DND-41 (cell line): Measurements from ENCODE around the gene AIF1L.

Experiments used
- ATAC-seq: fragments of 200-7000 bp; cut with Tn5 transposase; 3 replicates; pipeline ENCODE4 v1.9.1; 2021; ENCODE audit warnings: low read depth; ENCODE audit not compliant: insufficient read depth
- DNase-seq: peaks from one replicate; pipeline ENCODE4 v3.0.0-alpha.2; 2020
- H2AFZ ChIP-seq: 2 replicates; pipeline ENCODE4 v1.6.0; 2012; ENCODE audit warnings: low read depth, low read length
- H3K27ac ChIP-seq: 2 replicates; pipeline ENCODE4 v1.5.1; 2012; ENCODE audit warnings: low read length, inconsistent platforms
- H3K27me3 ChIP-seq: fragments of 200-600 bp; sonication (generic); 2 replicates; pipeline ENCODE4 v1.6.0; 2012; ENCODE audit warnings: low read length, mild to moderate bottlenecking, inconsistent platforms; ENCODE audit not compliant: insufficient read depth, poor library complexity
- H3K36me3 ChIP-seq: 2 replicates; pipeline ENCODE4 v1.5.1; 2012; ENCODE audit warnings: low read length, inconsistent platforms; ENCODE audit not compliant: insufficient read depth
- H3K4me1 ChIP-seq: 2 replicates; pipeline ENCODE4 v1.5.1; 2012; ENCODE audit warnings: mild to moderate bottlenecking, low read length; ENCODE audit not compliant: insufficient read depth
- H3K4me2 ChIP-seq: 2 replicates; pipeline ENCODE4 v1.6.0; 2012; ENCODE audit warnings: mild to moderate bottlenecking, moderate library complexity, low read length, inconsistent platforms; ENCODE audit not compliant: insufficient read depth
- H3K4me3 ChIP-seq, 2 experiments: fragments of 200-600 bp in 1 of 2; shearing (Covaris generic) in 1 of 2; 2 replicates each; pipeline ENCODE4 v1.5.1; 2012 to 2016; ENCODE audit warnings: inconsistent platforms in 2 of 2, low read length in 2 of 2, mild to moderate bottlenecking in 2 of 2, low read depth in 1 of 2, moderate library complexity in 1 of 2
- H3K79me2 ChIP-seq: 2 replicates; pipeline ENCODE4 v1.6.0; 2012; ENCODE audit warnings: low read length, inconsistent platforms; ENCODE audit not compliant: insufficient read depth
- H3K9ac ChIP-seq: 2 replicates; pipeline ENCODE4 v1.6.0; 2012; ENCODE audit warnings: low read depth, mild to moderate bottlenecking, inconsistent platforms, low read length, moderate library complexity
- H3K9me3 ChIP-seq: 2 replicates; pipeline ENCODE4 v1.5.1; 2012; ENCODE audit warnings: low read length, moderate library complexity, mild to moderate bottlenecking, inconsistent platforms; ENCODE audit not compliant: insufficient read depth, severe bottlenecking
- H4K20me1 ChIP-seq: 2 replicates; pipeline ENCODE4 v1.6.0; 2012; ENCODE audit warnings: low read length; ENCODE audit not compliant: insufficient read depth
- EZH2 ChIP-seq: IDR thresholded peaks from 3 replicates; pipeline ENCODE4 v1.6.1; 2012; ENCODE audit warnings: borderline replicate concordance, low read depth, mild to moderate bottlenecking, moderate library complexity, low read length, inconsistent platforms; ENCODE audit not compliant: severe bottlenecking
- TF ChIP-seq, protein P1 (sequence below): IDR thresholded peaks from 2 replicates; pipeline ENCODE4 v1.5.1; 2012; ENCODE audit warnings: borderline replicate concordance, low read length, moderate library complexity, mild to moderate bottlenecking; ENCODE audit not compliant: poor library complexity, severe bottlenecking; ENCODE audit errors: extremely low read depth

AIF1L gene

DNA sequence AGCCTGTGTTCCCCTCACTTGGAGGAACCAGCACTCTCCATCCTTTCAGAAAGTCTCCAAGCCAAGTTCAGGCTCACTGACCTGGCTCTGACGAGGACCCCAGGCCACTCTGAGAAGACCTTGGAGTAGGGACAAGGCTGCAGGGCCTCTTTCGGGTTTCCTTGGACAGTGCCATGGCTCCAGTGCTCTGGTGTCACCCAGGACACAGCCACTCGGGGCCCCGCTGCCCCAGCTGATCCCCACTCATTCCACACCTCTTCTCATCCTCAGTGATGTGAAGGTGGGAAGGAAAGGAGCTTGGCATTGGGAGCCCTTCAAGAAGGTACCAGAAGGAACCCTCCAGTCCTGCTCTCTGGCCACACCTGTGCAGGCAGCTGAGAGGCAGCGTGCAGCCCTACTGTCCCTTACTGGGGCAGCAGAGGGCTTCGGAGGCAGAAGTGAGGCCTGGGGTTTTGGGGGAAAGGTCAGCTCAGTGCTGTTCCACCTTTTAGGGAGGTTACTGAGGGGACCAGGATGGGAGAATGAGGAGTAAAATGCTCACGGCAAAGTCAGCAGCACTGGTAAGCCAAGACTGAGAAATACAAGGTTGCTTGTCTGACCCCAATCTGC, 24.4 kb downstream of the AIF1L start:
- TF ChIP-seq, protein P1, sequence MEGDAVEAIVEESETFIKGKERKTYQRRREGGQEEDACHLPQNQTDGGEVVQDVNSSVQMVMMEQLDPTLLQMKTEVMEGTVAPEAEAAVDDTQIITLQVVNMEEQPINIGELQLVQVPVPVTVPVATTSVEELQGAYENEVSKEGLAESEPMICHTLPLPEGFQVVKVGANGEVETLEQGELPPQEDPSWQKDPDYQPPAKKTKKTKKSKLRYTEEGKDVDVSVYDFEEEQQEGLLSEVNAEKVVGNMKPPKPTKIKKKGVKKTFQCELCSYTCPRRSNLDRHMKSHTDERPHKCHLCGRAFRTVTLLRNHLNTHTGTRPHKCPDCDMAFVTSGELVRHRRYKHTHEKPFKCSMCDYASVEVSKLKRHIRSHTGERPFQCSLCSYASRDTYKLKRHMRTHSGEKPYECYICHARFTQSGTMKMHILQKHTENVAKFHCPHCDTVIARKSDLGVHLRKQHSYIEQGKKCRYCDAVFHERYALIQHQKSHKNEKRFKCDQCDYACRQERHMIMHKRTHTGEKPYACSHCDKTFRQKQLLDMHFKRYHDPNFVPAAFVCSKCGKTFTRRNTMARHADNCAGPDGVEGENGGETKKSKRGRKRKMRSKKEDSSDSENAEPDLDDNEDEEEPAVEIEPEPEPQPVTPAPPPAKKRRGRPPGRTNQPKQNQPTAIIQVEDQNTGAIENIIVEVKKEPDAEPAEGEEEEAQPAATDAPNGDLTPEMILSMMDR = no peak
- TF ChIP-seq EZH2 = no peak
- H3K9ac ChIP-seq = no peak overlapping the region

DNA sequence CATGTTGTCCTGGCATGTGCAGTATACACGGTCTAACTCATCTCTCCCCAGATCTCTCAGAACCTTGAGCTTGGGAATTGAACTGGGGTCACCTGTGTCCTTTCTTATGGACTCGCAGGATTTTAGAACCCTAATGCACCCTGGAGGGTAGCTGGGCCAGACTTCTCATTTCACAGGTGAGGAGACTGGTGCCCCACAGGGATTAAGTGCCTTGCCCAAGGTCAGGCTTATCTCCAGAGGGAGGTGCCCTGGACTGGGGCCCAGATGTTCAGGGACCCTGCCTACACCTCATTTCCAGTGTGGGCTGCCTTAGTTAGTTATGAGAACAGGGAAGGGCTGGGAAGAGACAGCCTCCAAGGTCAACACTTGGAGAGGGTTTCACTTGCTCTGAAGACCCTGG, 25.0 kb downstream of the AIF1L start:
- H3K9ac ChIP-seq = no peak overlapping the region
- H3K4me1 ChIP-seq = peaks cover 7% of the 10 kb centered on the region
- H3K9me3 ChIP-seq = no peaks in the 10 kb centered on the region
- no peak for ATAC-seq
- no peak for DNase-seq
- H3K4me2 ChIP-seq = no peak overlapping the region
- TF ChIP-seq, protein P1 = no peak
- no peak for TF ChIP-seq EZH2
- H3K4me3 ChIP-seq = no peak overlapping the region
- H3K27ac ChIP-seq = no peak overlapping the region
- H2AFZ ChIP-seq = no peak overlapping the region
- peaks cover 4% of the 10 kb centered on the region; the same call in 1 of the 2 replicates for H3K36me3 ChIP-seq
- H3K79me2 ChIP-seq = peaks cover 17% of the 10 kb centered on the region
- H4K20me1 ChIP-seq = peaks cover 4% of the 10 kb centered on the region; the same call in 1 of the 2 replicates
- H3K27me3 ChIP-seq = no peaks in the 10 kb centered on the region

More for the DNA sequence above, 24.4 kb downstream of the AIF1L start:
- Histone ChIP-seq H3K4me2 (no peak overlapping the region), H2AFZ (no peak overlapping the region), H3K4me1 (peaks cover 3% of the 10 kb centered on the region; the same call in 1 of the 2 replicates), H3K79me2 (peaks cover 11% of the 10 kb centered on the region), H3K36me3 (peaks cover 2% of the 10 kb centered on the region; the same call in 1 of the 2 replicates), H3K4me3 (no peak overlapping the region), H3K9me3 (no peaks in the 10 kb centered on the region), H3K27ac (no peak overlapping the region), H3K27me3 (no peaks in the 10 kb centered on the region), H4K20me1 (peaks cover 2% of the 10 kb centered on the region; the same call in 1 of the 2 replicates)
- no peak for DNase-seq
- no peak for ATAC-seq

DNA sequence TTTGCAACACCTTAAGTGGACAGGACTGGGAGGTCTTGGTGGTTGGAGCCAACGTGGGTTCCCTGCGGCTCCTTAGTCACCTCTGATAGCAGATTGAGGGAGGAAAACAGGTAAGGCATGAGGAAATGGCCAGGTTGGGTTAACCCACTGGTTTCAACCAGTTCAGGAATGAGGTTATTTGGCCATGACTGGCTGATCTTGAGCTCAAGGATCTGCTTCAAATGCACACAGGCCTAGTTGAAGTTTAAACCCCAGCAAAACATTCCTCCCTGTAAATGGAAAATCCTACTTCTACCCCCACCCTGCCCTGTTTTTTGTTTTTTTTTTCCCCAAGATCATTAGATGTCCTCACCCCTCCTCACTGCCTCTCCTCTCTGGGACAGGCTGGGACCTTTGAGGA, 25.8 kb downstream of the AIF1L start:
- Histone ChIP-seq H4K20me1 (peaks cover 4% of the 10 kb centered on the region; the same call in 1 of the 2 replicates), H3K27me3 (no peaks in the 10 kb centered on the region), H3K4me2 (no peak overlapping the region), H2AFZ (no peak overlapping the region), H3K4me1 (peaks cover 15% of the 10 kb centered on the region), H3K4me3 (no peak overlapping the region), H3K27ac (no peak overlapping the region), H3K9me3 (no peaks in the 10 kb centered on the region), H3K36me3 (peaks cover 4% of the 10 kb centered on the region; the same call in 1 of the 2 replicates), H3K9ac (no peak overlapping the region), H3K79me2 (peaks cover 25% of the 10 kb centered on the region)
- ATAC-seq (no peak), DNase-seq (no peak)
- TF ChIP-seq, protein P1 = no peak
- TF ChIP-seq EZH2 = no peak

DNA sequence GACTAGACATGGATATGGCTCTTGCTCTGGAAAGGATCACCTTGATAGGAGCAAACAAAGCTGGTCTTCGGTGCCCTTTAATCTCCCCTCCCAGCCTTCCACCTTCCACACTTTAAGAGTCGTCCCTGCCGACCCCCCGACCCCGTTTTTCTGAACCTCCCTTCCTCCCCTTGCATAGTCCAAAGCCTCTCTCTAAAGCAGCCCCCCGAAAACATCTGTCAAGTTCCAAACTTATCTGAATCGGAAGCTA, 28.6 kb downstream of the AIF1L start:
- Histone ChIP-seq H2AFZ (peak overlapping the region; percentile 83), H3K36me3 (peaks cover 32% of the 10 kb centered on the region), H3K9me3 (no peaks in the 10 kb centered on the region), H3K79me2 (peaks cover 40% of the 10 kb centered on the region), H3K4me1 (peaks cover 24% of the 10 kb centered on the region), H3K27ac (peak overlapping the region; percentile 87), H3K4me2 (peak overlapping the region; percentile 82), H3K27me3 (no peaks in the 10 kb centered on the region), H3K9ac (peak overlapping the region; percentile 84), H4K20me1 (peaks cover 4% of the 10 kb centered on the region; the same call in 1 of the 2 replicates), H3K4me3 (peak overlapping the region; percentile 98 to 100; a peak in 3 of 4 replicates)
- ATAC-seq (no peak; the same call in 1 of the 3 replicates), DNase-seq (no peak)
- TF ChIP-seq EZH2 = no peak
- TF ChIP-seq, protein P1 = no peak
